Panc1 (cell line): ENCODE results near the gene DHCR7. TPM values are rescaled to one million over a fixed set of nuclear protein-coding genes. Genes with fewer than 3 reads are reported as not detected.
A peak's percentile ranks its signal among the peaks of the same experiment; 100 is the strongest.

Source experiments
- ATAC-seq: fragments of 200-7000 bp; cut with Tn5 transposase; 2 replicates; pipeline ENCODE4 v1.9.1; 2020; ENCODE audit warnings: mild to moderate bottlenecking, moderate library complexity
- BruUV-seq: library from RNA; stranded (reverse); fragments of 400-500 nt; replicated peaks from 2 replicates; lab custom pipeline; 2021; lab: Mats Ljungman, UMichigan
- CTCF ChIA-PET: fragments of 300-600 bp; sonication (Branson Sonifier 250); formaldehyde crosslinking; loops from one replicate; lab custom pipeline; 2022; ENCODE audit warnings: antibody characterized with exemption; lab: Charles Lee
- POLR2A ChIA-PET: fragments of 300-600 bp; sonication (Branson Sonifier 250); formaldehyde crosslinking; loops from one replicate; lab custom pipeline; 2022; ENCODE audit warnings: antibody characterized with exemption; lab: Charles Lee
- DNase-seq: peaks from one replicate; pipeline ENCODE4 v3.0.0-alpha.2; 2010; ENCODE audit warnings: low read depth, low spot score
- H3K27ac ChIP-seq: 2 replicates; pipeline ENCODE4 v1.5.1; 2011; ENCODE audit warnings: mild to moderate bottlenecking, low read length, inconsistent platforms
- H3K27me3 ChIP-seq: fragments of 200-500 bp; sonication (Bioruptor generic); 2 replicates; pipeline ENCODE4 v1.6.0; 2014; ENCODE audit warnings: low read length, inconsistent platforms; ENCODE audit not compliant: control insufficient read depth, insufficient read depth
- H3K36me3 ChIP-seq: fragments of 200-500 bp; sonication (Bioruptor generic); 2 replicates; pipeline ENCODE4 v1.5.1; 2014; ENCODE audit warnings: inconsistent platforms, mild to moderate bottlenecking, low read length, moderate library complexity; ENCODE audit not compliant: control insufficient read depth, insufficient read depth
- H3K4me1 ChIP-seq: 2 replicates; pipeline ENCODE4 v1.5.1; 2011; ENCODE audit warnings: inconsistent platforms, mild to moderate bottlenecking, low read length, moderate library complexity; ENCODE audit not compliant: control insufficient read depth, insufficient read depth
- H3K4me3 ChIP-seq, 2 experiments: 2 replicates each; pipeline ENCODE4 v1.5.1; 2011 to 2012; ENCODE audit warnings: low read depth in 2 of 2, low read length in 2 of 2, mild to moderate bottlenecking in 2 of 2, inconsistent platforms in 1 of 2, moderate library complexity in 1 of 2
- H3K9me3 ChIP-seq: fragments of 200-500 bp; sonication (Bioruptor generic); 2 replicates; pipeline ENCODE4 v1.5.1; 2014; ENCODE audit warnings: low read depth, mild to moderate bottlenecking, inconsistent platforms, low read length, moderate library complexity; ENCODE audit not compliant: control insufficient read depth, insufficient read depth
- POLR2AphosphoS5 ChIP-seq: IDR thresholded peaks from 2 replicates; pipeline ENCODE4 v1.6.1; 2012; ENCODE audit warnings: mild to moderate bottlenecking, low read depth, low read length, moderate library complexity
- SIN3A ChIP-seq: IDR thresholded peaks from 2 replicates; pipeline ENCODE4 v1.6.1; 2012; ENCODE audit warnings: low read depth, mild to moderate bottlenecking, low read length, moderate library complexity, borderline replicate concordance; ENCODE audit not compliant: insufficient read depth
- TCF7L2 ChIP-seq: IDR thresholded peaks from 2 replicates; pipeline ENCODE4 v1.6.1; 2011; ENCODE audit warnings: mild to moderate bottlenecking, low read depth, low read length, inconsistent platforms
- in situ Hi-C: cut with HindIII; loops from 2 replicates; pipeline ENCODE4 v1.10.0; 2016; ENCODE audit warnings: low sequenced_read_pairs, low pct_unique_long_range_greater_than_20kb
- intact Hi-C: fragments of 100-400 bp; cut with micrococcal nuclease; formaldehyde crosslinking; loops from one replicate; pipeline ENCODE4 v1.10.0; 2022; ENCODE audit not compliant: unreplicated experiment
- total RNA-seq: library from RNA; stranded (reverse); gene quantifications from one replicate; pipeline ENCODE4 v1.2.1, GENCODE V29; 2021; ENCODE audit not compliant: unreplicated experiment
- TF ChIP-seq, protein P1 (sequence below): fragments of 450-650 bp; IDR thresholded peaks from 2 replicates; pipeline ENCODE4 v1.5.1; 2017; ENCODE audit warnings: mild to moderate bottlenecking
- TF ChIP-seq, protein P2 (sequence below), 2 experiments: IDR thresholded peaks; 2 replicates each; pipeline ENCODE4 v1.6.1; 2011 to 2012; ENCODE audit warnings: low read depth in 2 of 2, control low read depth in 1 of 2, low read length in 1 of 2, mild to moderate bottlenecking in 1 of 2, moderate library complexity in 1 of 2; ENCODE audit not compliant: insufficient read depth in 1 of 2

The DHCR7 gene
- total RNA-seq, 1 experiment from 2014 or later, result 356 TPM

DNA sequence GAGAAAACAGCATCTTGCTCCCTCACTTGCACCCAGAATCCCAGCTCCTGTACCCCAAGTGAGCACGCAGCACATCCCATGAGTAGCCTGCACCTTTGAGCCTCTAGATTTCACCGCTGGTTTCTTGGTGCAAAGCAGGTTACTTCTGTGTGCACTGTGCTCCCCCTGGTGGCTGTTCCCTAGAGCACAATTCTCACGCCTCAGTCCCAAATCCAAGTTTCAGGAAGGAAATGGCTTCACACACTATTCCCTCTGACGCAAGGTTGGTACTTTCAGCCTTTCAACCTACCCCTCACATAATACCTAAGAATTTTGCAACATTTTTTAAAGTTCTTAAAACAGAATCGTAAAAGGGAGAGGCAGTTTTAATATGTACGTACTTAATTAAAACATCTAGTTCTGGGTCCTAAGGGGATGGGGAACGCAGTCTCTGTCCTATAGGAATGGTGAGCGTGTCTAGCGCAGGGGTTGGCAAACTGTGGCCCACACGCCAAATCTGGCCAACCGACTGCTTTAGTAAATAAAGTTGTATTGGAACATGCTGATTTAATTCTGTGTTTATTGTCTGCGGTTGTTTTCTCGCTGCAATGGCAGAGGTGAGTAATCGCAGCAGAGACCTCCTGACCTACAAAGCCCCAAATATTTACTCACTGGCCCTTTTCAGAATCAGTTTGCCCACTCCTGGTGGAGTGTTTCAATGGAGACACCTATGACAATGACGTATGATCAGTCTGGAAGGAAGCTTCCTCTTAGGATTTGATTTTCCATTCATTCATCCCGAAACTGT lies 27.5 kb downstream of the DHCR7 start:
- intact Hi-C loops, result no loop called here
- Histone ChIP-seq H3K4me1 (0 out of 2 replicates have a peak, but pooled peaks cover under 1% of the 10 kb centered on the region), H3K27me3 (peaks cover 2% of the 10 kb centered on the region; the same call in 1 of the 2 replicates), H3K4me3 (no peak overlapping the region), H3K36me3 (no peaks in the 10 kb centered on the region), H3K27ac (no peak overlapping the region), H3K9me3 (no peaks in the 10 kb centered on the region)
- in situ Hi-C loops, result no loop called here
- ChIA-PET CTCF (interaction anchor here (0.6 to 0.7 kb wide), 2 partner anchors 32 to 334 kb away, joined by 3 read pairs; partner anchors contain the start of gene NADSYN1), POLR2A (no interaction called here)
- DNase-seq (peak; percentile 45), ATAC-seq (peak; percentile 83)
- BruUV-seq, result no TSS peak
- TF ChIP-seq, protein P1, sequence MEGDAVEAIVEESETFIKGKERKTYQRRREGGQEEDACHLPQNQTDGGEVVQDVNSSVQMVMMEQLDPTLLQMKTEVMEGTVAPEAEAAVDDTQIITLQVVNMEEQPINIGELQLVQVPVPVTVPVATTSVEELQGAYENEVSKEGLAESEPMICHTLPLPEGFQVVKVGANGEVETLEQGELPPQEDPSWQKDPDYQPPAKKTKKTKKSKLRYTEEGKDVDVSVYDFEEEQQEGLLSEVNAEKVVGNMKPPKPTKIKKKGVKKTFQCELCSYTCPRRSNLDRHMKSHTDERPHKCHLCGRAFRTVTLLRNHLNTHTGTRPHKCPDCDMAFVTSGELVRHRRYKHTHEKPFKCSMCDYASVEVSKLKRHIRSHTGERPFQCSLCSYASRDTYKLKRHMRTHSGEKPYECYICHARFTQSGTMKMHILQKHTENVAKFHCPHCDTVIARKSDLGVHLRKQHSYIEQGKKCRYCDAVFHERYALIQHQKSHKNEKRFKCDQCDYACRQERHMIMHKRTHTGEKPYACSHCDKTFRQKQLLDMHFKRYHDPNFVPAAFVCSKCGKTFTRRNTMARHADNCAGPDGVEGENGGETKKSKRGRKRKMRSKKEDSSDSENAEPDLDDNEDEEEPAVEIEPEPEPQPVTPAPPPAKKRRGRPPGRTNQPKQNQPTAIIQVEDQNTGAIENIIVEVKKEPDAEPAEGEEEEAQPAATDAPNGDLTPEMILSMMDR, result peak; percentile 93
- TF ChIP-seq, protein P2, sequence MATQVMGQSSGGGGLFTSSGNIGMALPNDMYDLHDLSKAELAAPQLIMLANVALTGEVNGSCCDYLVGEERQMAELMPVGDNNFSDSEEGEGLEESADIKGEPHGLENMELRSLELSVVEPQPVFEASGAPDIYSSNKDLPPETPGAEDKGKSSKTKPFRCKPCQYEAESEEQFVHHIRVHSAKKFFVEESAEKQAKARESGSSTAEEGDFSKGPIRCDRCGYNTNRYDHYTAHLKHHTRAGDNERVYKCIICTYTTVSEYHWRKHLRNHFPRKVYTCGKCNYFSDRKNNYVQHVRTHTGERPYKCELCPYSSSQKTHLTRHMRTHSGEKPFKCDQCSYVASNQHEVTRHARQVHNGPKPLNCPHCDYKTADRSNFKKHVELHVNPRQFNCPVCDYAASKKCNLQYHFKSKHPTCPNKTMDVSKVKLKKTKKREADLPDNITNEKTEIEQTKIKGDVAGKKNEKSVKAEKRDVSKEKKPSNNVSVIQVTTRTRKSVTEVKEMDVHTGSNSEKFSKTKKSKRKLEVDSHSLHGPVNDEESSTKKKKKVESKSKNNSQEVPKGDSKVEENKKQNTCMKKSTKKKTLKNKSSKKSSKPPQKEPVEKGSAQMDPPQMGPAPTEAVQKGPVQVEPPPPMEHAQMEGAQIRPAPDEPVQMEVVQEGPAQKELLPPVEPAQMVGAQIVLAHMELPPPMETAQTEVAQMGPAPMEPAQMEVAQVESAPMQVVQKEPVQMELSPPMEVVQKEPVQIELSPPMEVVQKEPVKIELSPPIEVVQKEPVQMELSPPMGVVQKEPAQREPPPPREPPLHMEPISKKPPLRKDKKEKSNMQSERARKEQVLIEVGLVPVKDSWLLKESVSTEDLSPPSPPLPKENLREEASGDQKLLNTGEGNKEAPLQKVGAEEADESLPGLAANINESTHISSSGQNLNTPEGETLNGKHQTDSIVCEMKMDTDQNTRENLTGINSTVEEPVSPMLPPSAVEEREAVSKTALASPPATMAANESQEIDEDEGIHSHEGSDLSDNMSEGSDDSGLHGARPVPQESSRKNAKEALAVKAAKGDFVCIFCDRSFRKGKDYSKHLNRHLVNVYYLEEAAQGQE (IDR thresholded peaks at IDR 0.05; ENCODE audit: insufficient read depth in 1 of 2, low read depth in 2 of 2, low read length in 1 of 2), result no peak

DNA sequence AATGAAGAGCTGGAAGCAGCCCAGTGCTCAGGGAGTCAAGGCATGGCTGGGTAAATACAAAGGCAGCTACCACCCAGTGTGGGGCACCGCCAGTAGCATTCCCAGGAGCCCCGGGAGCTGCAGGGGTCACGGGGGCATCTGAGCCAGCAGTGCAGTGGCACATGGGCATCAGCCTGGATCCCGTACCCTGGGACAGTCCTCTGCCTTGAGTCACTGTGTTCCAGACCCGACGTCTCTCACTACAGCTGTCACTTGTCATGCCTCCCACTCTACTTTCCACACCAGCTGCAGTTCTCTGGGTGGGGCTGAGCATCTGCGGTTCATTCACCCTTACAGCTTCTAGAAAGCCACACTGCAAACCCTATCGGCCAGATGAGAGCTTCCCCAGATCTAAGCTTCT lies 29.6 kb downstream of the DHCR7 start:
- no peak overlapping the region for H3K27ac ChIP-seq
- ChIA-PET POLR2A (no interaction called here), CTCF (interaction anchor here (1.2 to 1.3 kb wide), 2 partner anchors 298 to 332 kb away, joined by 4 to 6 read pairs; no protein-coding TSS in a partner anchor)
- no peak for DNase-seq
- H3K4me1 ChIP-seq, result no peaks in the 10 kb centered on the region
- intact Hi-C loops (no loop called here), in situ Hi-C loops (no loop called here)
- H3K9me3 ChIP-seq, result no peaks in the 10 kb centered on the region
- H3K4me3 ChIP-seq, result no peak overlapping the region
- peaks cover 2% of the 10 kb centered on the region; the same call in 1 of the 2 replicates for H3K27me3 ChIP-seq
- BruUV-seq, result no TSS peak
- H3K36me3 ChIP-seq, result no peaks in the 10 kb centered on the region
- TF ChIP-seq POLR2AphosphoS5, result no peak
- TF ChIP-seq, protein P2 (IDR thresholded peaks at IDR 0.05; ENCODE audit: insufficient read depth in 1 of 2, low read depth in 2 of 2, low read length in 1 of 2), result no peak
- no peak for TF ChIP-seq SIN3A
- TF ChIP-seq, protein P1, result no peak
- no peak for TF ChIP-seq TCF7L2
- ATAC-seq, result no peak; the same call in 1 of the 2 replicates
